ENCODE results near the gene SLC2A2. TPM values are rescaled to one million over a fixed set of nuclear protein-coding genes. Genes with fewer than 3 reads are reported as not detected.

SLC2A2 gene
- total and polyA plus RNA-seq, 12 donors, result not detected

DNA sequence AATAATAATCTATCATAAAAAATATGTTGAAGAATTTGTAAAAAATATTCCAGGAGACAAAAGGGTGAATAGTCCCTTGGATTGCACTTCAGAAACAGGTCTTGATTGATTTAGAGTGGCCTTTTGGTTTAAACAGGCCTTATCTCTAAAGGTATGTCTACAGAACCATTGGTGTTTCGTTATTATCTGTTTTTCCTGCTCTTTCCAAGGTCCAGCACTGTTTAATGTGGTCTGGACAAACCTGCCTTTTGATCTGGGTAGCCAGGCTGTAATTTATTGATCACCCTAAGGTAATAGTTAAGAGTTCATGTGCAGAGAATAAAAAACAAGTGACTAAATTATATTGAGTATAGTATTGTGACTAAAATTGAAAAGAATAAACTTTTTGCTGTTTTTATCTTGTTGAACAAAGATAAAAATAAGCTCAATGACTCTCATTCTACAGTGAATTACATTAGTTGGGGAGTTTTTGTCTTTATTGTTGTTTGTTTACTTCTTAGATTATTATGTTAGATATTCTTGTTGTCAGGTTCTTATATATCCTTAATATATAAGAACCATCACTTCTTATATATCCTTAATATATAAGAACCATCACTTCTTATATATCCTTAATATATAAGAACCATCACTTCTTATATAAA lies 25.1 kb downstream of the SLC2A2 start:
- no peak overlapping the region for H3K4me3 ChIP-seq
- H3K4me1 ChIP-seq, result peaks cover 0 to 23% (median 7%) of the 10 kb centered on the region in 9 donors
- no peaks in the 10 kb centered on the region for H3K27me3 ChIP-seq
- ATAC-seq (no peak), DNase-seq (no peak)
- TF ChIP-seq, protein P1, sequence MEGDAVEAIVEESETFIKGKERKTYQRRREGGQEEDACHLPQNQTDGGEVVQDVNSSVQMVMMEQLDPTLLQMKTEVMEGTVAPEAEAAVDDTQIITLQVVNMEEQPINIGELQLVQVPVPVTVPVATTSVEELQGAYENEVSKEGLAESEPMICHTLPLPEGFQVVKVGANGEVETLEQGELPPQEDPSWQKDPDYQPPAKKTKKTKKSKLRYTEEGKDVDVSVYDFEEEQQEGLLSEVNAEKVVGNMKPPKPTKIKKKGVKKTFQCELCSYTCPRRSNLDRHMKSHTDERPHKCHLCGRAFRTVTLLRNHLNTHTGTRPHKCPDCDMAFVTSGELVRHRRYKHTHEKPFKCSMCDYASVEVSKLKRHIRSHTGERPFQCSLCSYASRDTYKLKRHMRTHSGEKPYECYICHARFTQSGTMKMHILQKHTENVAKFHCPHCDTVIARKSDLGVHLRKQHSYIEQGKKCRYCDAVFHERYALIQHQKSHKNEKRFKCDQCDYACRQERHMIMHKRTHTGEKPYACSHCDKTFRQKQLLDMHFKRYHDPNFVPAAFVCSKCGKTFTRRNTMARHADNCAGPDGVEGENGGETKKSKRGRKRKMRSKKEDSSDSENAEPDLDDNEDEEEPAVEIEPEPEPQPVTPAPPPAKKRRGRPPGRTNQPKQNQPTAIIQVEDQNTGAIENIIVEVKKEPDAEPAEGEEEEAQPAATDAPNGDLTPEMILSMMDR (IDR thresholded peaks at IDR 0.05), result no peak
- H3K9me3 ChIP-seq, result no peaks in the 10 kb centered on the region
- H3K36me3 ChIP-seq, result no peaks in the 10 kb centered on the region
- H3K27ac ChIP-seq, result no peak overlapping the region
- intact Hi-C loops (cut with DNase I), result no loop called here
- 70 to 82% methylated on average over 1 of the region's 1 CpG for WGBS, 2 donors

DNA sequence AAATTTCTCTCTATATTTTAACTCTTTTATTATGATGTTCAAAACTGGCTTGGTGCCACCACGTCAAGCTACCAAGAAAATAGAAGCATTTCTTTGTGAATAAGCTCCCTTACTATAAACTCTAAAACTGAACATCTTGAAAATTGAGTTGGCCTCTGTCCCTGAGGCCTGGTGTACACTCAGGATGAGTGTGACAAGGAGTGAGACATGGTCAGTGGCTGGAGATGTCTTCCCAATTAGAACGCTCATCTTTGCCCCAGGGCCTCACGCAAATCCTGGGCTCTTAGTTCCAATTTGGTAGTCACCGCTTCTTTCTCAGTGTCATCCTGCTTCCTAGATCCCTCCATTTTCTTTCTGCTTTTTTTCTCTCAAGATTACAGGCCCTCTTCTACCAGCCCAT lies 26.2 kb downstream of the SLC2A2 start:
- intact Hi-C loops (cut with DNase I), result no loop called here
- Histone ChIP-seq H3K9me3 (no peaks in the 10 kb centered on the region), H3K36me3 (no peaks in the 10 kb centered on the region), H3K4me3 (no peak overlapping the region), H3K4me1 (peaks cover 0 to 23% (median 7%) of the 10 kb centered on the region in 9 donors), H3K27me3 (no peaks in the 10 kb centered on the region), H3K27ac (no peak overlapping the region)
- TF ChIP-seq, protein P1 (IDR thresholded peaks at IDR 0.05), result no peak
- ATAC-seq, result no peak
- no peak for DNase-seq
- 82 to 93% methylated on average over 4 of the region's 4 CpGs for WGBS, 2 donors

DNA sequence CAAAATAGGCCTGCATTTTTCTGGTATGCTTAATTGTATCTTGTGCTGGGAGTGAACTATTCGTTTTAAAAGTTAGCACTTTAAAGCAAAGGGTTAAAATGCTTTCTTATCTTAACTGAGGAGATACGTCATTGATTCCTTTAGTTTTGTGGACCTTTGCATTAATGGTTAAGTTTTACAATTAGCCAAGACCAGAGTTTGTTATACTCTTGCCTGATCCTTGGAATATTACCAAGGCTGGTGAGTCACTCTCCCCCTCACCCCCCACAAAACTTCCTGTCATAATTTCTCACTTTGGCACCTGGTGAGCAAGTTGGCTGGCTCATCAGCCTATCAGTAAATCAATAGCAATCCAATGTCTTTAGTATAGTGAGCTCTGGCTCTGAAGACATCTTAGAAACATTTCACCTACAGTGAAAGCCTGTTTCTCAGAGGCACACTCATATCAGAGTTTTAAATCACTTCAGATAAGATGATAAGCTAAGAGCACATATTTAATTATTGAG lies 26.7 kb downstream of the SLC2A2 start:
- 56 to 68% methylated on average over 2 of the region's 2 CpGs for WGBS, 2 donors
- ATAC-seq (no peak), DNase-seq (no peak)
- peaks cover 0 to 23% (median 7%) of the 10 kb centered on the region in 9 donors for H3K4me1 ChIP-seq
- no peak overlapping the region for H3K4me3 ChIP-seq
- TF ChIP-seq, protein P1 (IDR thresholded peaks at IDR 0.05), result no peak
- H3K27me3 ChIP-seq, result no peaks in the 10 kb centered on the region
- no peak overlapping the region for H3K27ac ChIP-seq
- H3K9me3 ChIP-seq, result no peaks in the 10 kb centered on the region
- intact Hi-C loops (cut with DNase I), result no loop called here
- no peaks in the 10 kb centered on the region for H3K36me3 ChIP-seq

DNA sequence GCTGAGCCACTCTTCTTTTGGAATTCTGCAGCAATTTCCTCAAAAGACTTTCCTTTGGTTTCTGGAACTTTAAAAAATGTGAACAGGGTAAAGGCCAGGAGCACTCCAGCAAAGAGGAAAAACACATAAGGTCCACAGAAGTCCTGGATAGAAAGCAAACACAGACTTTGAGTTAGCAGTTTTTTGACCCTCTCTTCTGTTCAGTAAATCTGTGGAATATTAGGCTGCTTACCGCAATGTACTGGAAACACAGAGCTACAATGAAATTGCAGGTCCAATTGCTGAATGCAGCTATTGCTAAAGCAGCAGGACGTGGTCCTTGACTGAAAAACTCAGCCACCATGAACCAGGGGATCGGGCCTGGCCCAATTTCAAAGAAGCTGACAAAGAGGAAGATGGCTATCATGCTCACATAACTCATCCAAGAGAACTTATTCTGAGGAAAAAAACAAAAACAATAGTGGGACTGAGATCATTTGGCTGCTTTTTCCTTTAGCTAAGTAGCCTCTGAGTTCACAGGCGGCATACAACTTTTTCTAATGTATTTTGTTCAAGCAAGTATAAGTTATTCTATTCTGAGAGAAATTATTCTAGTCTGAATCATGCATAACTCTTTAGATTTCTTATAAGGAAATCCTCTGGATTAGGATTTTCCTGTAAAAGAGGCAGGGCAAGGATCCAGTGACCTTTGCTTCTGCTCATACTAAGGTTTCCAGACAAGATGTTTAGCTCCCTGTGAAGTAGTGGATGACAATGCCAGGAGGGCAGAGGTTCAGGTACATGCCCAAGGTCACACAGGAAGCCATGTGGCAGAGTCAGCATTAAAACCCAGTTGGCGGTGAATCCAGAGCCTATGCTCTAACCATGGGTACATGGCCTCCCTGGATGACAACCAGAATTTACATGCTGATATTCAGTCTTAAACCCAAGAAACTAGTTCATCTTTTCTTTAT lies 28.3 kb downstream of the SLC2A2 start:
- H3K4me3 ChIP-seq, result no peak overlapping the region
- peak overlapping the region in 1 of 10 donors; percentile 4 for H3K27ac ChIP-seq
- 62 to 73% methylated on average over 5 of the region's 5 CpGs for whole genome bisulfite sequencing, 2 donors
- TF ChIP-seq, protein P1 (IDR thresholded peaks at IDR 0.05), result no peak
- no peaks in the 10 kb centered on the region for H3K9me3 ChIP-seq
- DNase-seq (no peak), ATAC-seq (no peak)
- H3K4me1 ChIP-seq, result peaks cover 0 to 23% (median 7%) of the 10 kb centered on the region in 9 donors
- intact Hi-C loops (cut with DNase I), result no loop called here
- no peaks in the 10 kb centered on the region for H3K36me3 ChIP-seq
- no peaks in the 10 kb centered on the region for H3K27me3 ChIP-seq

Data from heart right ventricle (tissue), 16 donors.